H9 (cell line): ENCODE data around the gene SKAP1. TPM values are rescaled to one million over a fixed set of nuclear protein-coding genes. Genes with fewer than 3 reads are reported as not detected.

Experiments
- DNase-seq: peaks from one replicate; pipeline ENCODE4 v3.0.0-alpha.2; 2017
- H2AFZ ChIP-seq: one replicate; pipeline ENCODE4 v1.6.1; 2013; ENCODE audit warnings: mild to moderate bottlenecking, low read length, control low read depth, moderate library complexity
- H2AK5ac ChIP-seq: 2 replicates; pipeline ENCODE4 v1.6.1; 2013; ENCODE audit warnings: low read length, control low read depth, mixed read lengths; ENCODE audit not compliant: insufficient read length
- H2BK120ac ChIP-seq: one replicate; pipeline ENCODE4 v1.6.1; 2013; ENCODE audit warnings: low read depth, mild to moderate bottlenecking, low read length, control low read depth, inconsistent platforms; ENCODE audit not compliant: poor library complexity, severe bottlenecking
- H2BK12ac ChIP-seq: 2 replicates; pipeline ENCODE4 v1.6.1; 2013; ENCODE audit warnings: low read length, control low read depth, mixed read lengths, low read depth; ENCODE audit not compliant: insufficient read length
- H2BK15ac ChIP-seq: 2 replicates; pipeline ENCODE4 v1.6.1; 2013; ENCODE audit warnings: low read depth, low read length, control low read depth
- H2BK20ac ChIP-seq: one replicate; pipeline ENCODE4 v1.6.1; 2013; ENCODE audit warnings: low read depth, mild to moderate bottlenecking, low read length, control low read depth, inconsistent platforms; ENCODE audit not compliant: poor library complexity, severe bottlenecking
- H2BK5ac ChIP-seq: 2 replicates; pipeline ENCODE4 v1.6.1; 2013; ENCODE audit warnings: low read length, control low read depth, mixed read lengths; ENCODE audit not compliant: insufficient read length
- H3K14ac ChIP-seq: 2 replicates; pipeline ENCODE4 v1.6.1; 2013; ENCODE audit warnings: low read length, control low read depth; ENCODE audit not compliant: insufficient read depth
- H3K18ac ChIP-seq: 2 replicates; pipeline ENCODE4 v1.6.1; 2013; ENCODE audit warnings: low read depth, mild to moderate bottlenecking, mixed read lengths, low read length, control low read depth; ENCODE audit not compliant: insufficient read length
- H3K23ac ChIP-seq: 2 replicates; pipeline ENCODE4 v1.6.1; 2013; ENCODE audit warnings: low read length, control low read depth, mixed read lengths, low read depth; ENCODE audit not compliant: insufficient read length
- H3K23me2 ChIP-seq: 2 replicates; pipeline ENCODE4 v1.6.1; 2013; ENCODE audit warnings: low read depth, mild to moderate bottlenecking, mixed read lengths, low read length, control low read depth; ENCODE audit not compliant: insufficient read length, poor library complexity, severe bottlenecking
- H3K27ac ChIP-seq: 2 replicates; pipeline ENCODE4 v1.5.1; 2013; ENCODE audit warnings: low read length, control low read depth, mixed read lengths, low read depth; ENCODE audit not compliant: insufficient read length
- H3K27me3 ChIP-seq: 2 replicates; pipeline ENCODE4 v1.6.1; 2013; ENCODE audit warnings: low read length, control low read depth, inconsistent platforms; ENCODE audit not compliant: insufficient read depth
- H3K4ac ChIP-seq: 2 replicates; pipeline ENCODE4 v1.6.1; 2013; ENCODE audit warnings: low read depth, mild to moderate bottlenecking, control low read depth, inconsistent platforms, low read length, moderate library complexity
- H3K4me1 ChIP-seq: 2 replicates; pipeline ENCODE4 v1.6.1; 2013; ENCODE audit warnings: low read length, control low read depth, inconsistent platforms; ENCODE audit not compliant: insufficient read depth
- H3K4me2 ChIP-seq: 2 replicates; pipeline ENCODE4 v1.6.1; 2013; ENCODE audit warnings: low read length, control low read depth, mixed read lengths; ENCODE audit not compliant: insufficient read length, insufficient read depth
- H3K56ac ChIP-seq: 2 replicates; pipeline ENCODE4 v1.6.1; 2013; ENCODE audit warnings: low read depth, mild to moderate bottlenecking, mixed read lengths, low read length, control low read depth; ENCODE audit not compliant: insufficient read length
- H3K79me1 ChIP-seq: 2 replicates; pipeline ENCODE4 v1.6.1; 2013; ENCODE audit warnings: low read depth, mild to moderate bottlenecking, moderate library complexity, low read length, control low read depth, inconsistent platforms; ENCODE audit not compliant: insufficient read depth, poor library complexity, severe bottlenecking
- H3K79me2 ChIP-seq: 2 replicates; pipeline ENCODE4 v1.6.1; 2013; ENCODE audit warnings: low read length, control low read depth, inconsistent platforms; ENCODE audit not compliant: insufficient read depth
- H3K9ac ChIP-seq: 2 replicates; pipeline ENCODE4 v1.6.1; 2013; ENCODE audit warnings: low read length, control low read depth, mixed read lengths; ENCODE audit not compliant: insufficient read length; ENCODE audit errors: extremely low read depth
- H3K9me3 ChIP-seq: one replicate; pipeline ENCODE4 v1.6.1; 2013; ENCODE audit warnings: low read depth, low read length, inconsistent platforms; ENCODE audit not compliant: control insufficient read depth
- H3T11ph ChIP-seq: one replicate; pipeline ENCODE4 v1.6.1; 2013; ENCODE audit warnings: mild to moderate bottlenecking, low read length, control low read depth, inconsistent platforms
- H4K20me1 ChIP-seq: one replicate; pipeline ENCODE4 v1.6.1; 2013; ENCODE audit not compliant: control insufficient read depth, insufficient read length, insufficient read depth
- H4K5ac ChIP-seq: 2 replicates; pipeline ENCODE4 v1.6.1; 2013; ENCODE audit warnings: low read depth, mild to moderate bottlenecking, mixed read lengths, low read length, control low read depth; ENCODE audit not compliant: insufficient read length
- H4K8ac ChIP-seq: replicated peaks from 2 replicates; pipeline ENCODE4 v1.6.1; 2013; ENCODE audit warnings: low read length, control low read depth, mixed read lengths, low read depth; ENCODE audit not compliant: insufficient read length
- H4K91ac ChIP-seq: 2 replicates; pipeline ENCODE4 v1.6.1; 2013; ENCODE audit warnings: low read depth, mild to moderate bottlenecking, moderate library complexity, mixed read lengths, low read length, control low read depth; ENCODE audit not compliant: insufficient read length
- H3K27ac Mint-ChIP-seq, 3 experiments: 2 replicates in 2 of 3; 3 replicates in 1 of 3; pipeline ENCODE4 v1.8.0; 2020 to 2021; ENCODE audit warnings: mixed read lengths in 3 of 3, mild to moderate bottlenecking in 1 of 3, moderate library complexity in 1 of 3
- H3K27me3 Mint-ChIP-seq: 2 replicates; pipeline ENCODE4 v1.8.0; 2021; ENCODE audit warnings: low read depth, mild to moderate bottlenecking, moderate library complexity, mixed read lengths
- H3K36me3 Mint-ChIP-seq, 3 experiments: 2 replicates in 2 of 3; 3 replicates in 1 of 3; pipeline ENCODE4 v1.8.0; 2020 to 2021; ENCODE audit warnings: low read depth in 3 of 3, mixed read lengths in 3 of 3; ENCODE audit not compliant: insufficient read depth in 1 of 3
- H3K4me1 Mint-ChIP-seq, 2 experiments: 2 replicates each; pipeline ENCODE4 v1.8.0; 2020; ENCODE audit warnings: mixed read lengths in 2 of 2
- H3K4me3 Mint-ChIP-seq, 2 experiments: 2 replicates in 1 of 2; 3 replicates in 1 of 2; pipeline ENCODE4 v1.8.0; 2020 to 2021; ENCODE audit warnings: mild to moderate bottlenecking in 2 of 2, mixed read lengths in 2 of 2, moderate library complexity in 1 of 2
- H3K9me3 Mint-ChIP-seq, 2 experiments: 2 replicates in 1 of 2; 3 replicates in 1 of 2; pipeline ENCODE4 v1.8.0; 2020; ENCODE audit warnings: mild to moderate bottlenecking in 2 of 2, mixed read lengths in 2 of 2, moderate library complexity in 1 of 2
- CTCF ChIP-seq: fragments of 200-600 bp; sonication (generic); conservative IDR thresholded peaks from 3 replicates; pipeline ENCODE4 v1.8.0; 2021; ENCODE audit warnings: antibody characterized with exemption, mild to moderate bottlenecking
- WGBS: extraction: QIAGEN DNeasy Blood & Tissue Kit; methylation state at CpG from one replicate; pipeline ENCODE4 v1.1.7; 2013; ENCODE audit warnings: missing lambda C conversion rate, low lambda C conversion rate, mixed read lengths; ENCODE audit not compliant: insufficient read length; ENCODE audit errors: extremely low coverage; 5-methylcytosine and 5-hydroxymethylcytosine counted together
- total RNA-seq: library from RNA; stranded (reverse); gene quantifications from 2 replicates; pipeline ENCODE4 v1.2.1, GENCODE V29; 2021

The SKAP1 gene
- total RNA-seq, 1 experiment from 2014 or later = not detected

GRCh38 chr17:48177816-48178215 lies 252.2 kb downstream of the SKAP1 start:
- Histone ChIP-seq H4K91ac (no peak overlapping the region), H2BK12ac (no peak overlapping the region), H3K79me2 (no peaks in the 10 kb centered on the region), H3K9ac (no peak overlapping the region), H2AK5ac (no peak overlapping the region), H3K18ac (no peak overlapping the region), H2BK120ac (no peak overlapping the region), H3K14ac (no peak overlapping the region), H3K23me2 (no peaks in the 10 kb centered on the region), H4K5ac (no peak overlapping the region), H3K27me3 (no peaks in the 10 kb centered on the region; the same call in 1 of the 2 replicates), H3K4ac (no peak overlapping the region), H3K27ac (no peak overlapping the region), H2AFZ (no peak overlapping the region), H3K4me2 (no peak overlapping the region), H3K56ac (no peak overlapping the region), H4K8ac (no peak overlapping the region), H3K4me1 (peaks cover 6% of the 10 kb centered on the region), H2BK20ac (no peak overlapping the region), H3K79me1 (no peaks in the 10 kb centered on the region), H3K23ac (no peak overlapping the region), H4K20me1 (no peaks in the 10 kb centered on the region), H3K9me3 (no peaks in the 10 kb centered on the region), H2BK5ac (no peak overlapping the region), H2BK15ac (no peak overlapping the region), H3T11ph (no peak overlapping the region)
- no peak overlapping the region for H3K4me3 Mint-ChIP-seq
- H3K4me1 Mint-ChIP-seq = peaks cover 17 to 27% of the 10 kb centered on the region in 2 experiments
- no peak for DNase-seq
- H3K27ac Mint-ChIP-seq = no peak overlapping the region; a peak in 1 of 7 replicates
- no peak for TF ChIP-seq CTCF
- H3K27me3 Mint-ChIP-seq = no peaks in the 10 kb centered on the region; the same call in 1 of the 2 replicates
- H3K9me3 Mint-ChIP-seq = no peaks in the 10 kb centered on the region
- H3K36me3 Mint-ChIP-seq = no peaks in the 10 kb centered on the region
- whole genome bisulfite sequencing = no CpG with 5 or more reads among the region's 1 CpG
